ENCODE data around the gene DNM1L.

Gene DNM1L

GRCh38 chr12:32679091-32679919 is at the start of gene DNM1L:
TSS of gene DNM1L (plus strand) at chr12:32679301. CDS start at chr12:32679364, 63 bp downstream.
- DNase-seq (ENCODE audit: low spot score): peak; percentile 92

- DNase-seq (ENCODE audit: low spot score): no peak
Measured at GRCh38 chr12:32641287-32641901, 37.7 kb upstream of the DNM1L start.

- DNase-seq (ENCODE audit: low spot score): no peak
Measured at GRCh38 chr12:32644431-32644830, 34.7 kb upstream of the DNM1L start.

- no peak for DNase-seq (ENCODE audit: low spot score)
Measured at GRCh38 chr12:32647275-32647674, 31.8 kb upstream of the DNM1L start.

- no peak for DNase-seq (ENCODE audit: low spot score)
Measured at GRCh38 chr12:32650508-32650907, 28.6 kb upstream of the DNM1L start.

- no peak for DNase-seq (ENCODE audit: low spot score)
Measured at GRCh38 chr12:32651151-32651955, 27.7 kb upstream of the DNM1L start.

GRCh38 chr12:32651956-32652210 is 27.2 kb upstream of the DNM1L start:
- DNase-seq (ENCODE audit: low spot score): no peak

- no peak for DNase-seq (ENCODE audit: low spot score)
Measured at GRCh38 chr12:32659908-32660440, 19.1 kb upstream of the DNM1L start.

- no peak for DNase-seq (ENCODE audit: low spot score)
Measured at GRCh38 chr12:32661706-32662105, 17.4 kb upstream of the DNM1L start.

- DNase-seq (ENCODE audit: low spot score): no peak
Measured at GRCh38 chr12:32662665-32663064, 16.4 kb upstream of the DNM1L start.

- DNase-seq (ENCODE audit: low spot score): no peak
Measured at GRCh38 chr12:32666018-32666417, 13.1 kb upstream of the DNM1L start.

- no peak for DNase-seq (ENCODE audit: low spot score)
Measured at GRCh38 chr12:32669584-32669983, 9.5 kb upstream of the DNM1L start.

GRCh38 chr12:32671930-32672780 is 6.9 kb upstream of the DNM1L start:
- DNase-seq (ENCODE audit: low spot score): no peak

GRCh38 chr12:32679920-32680237 is 778 bp downstream of the DNM1L start:
- no peak for DNase-seq (ENCODE audit: low spot score)

GRCh38 chr12:32680787-32681186 is 1.7 kb downstream of the DNM1L start:
- no peak for DNase-seq (ENCODE audit: low spot score)

GRCh38 chr12:32681272-32681671 is 2.2 kb downstream of the DNM1L start:
- no peak for DNase-seq (ENCODE audit: low spot score)

- DNase-seq (ENCODE audit: low spot score): no peak
Measured at GRCh38 chr12:32686340-32686739, 7.2 kb downstream of the DNM1L start.

GRCh38 chr12:32688786-32689185 is 9.7 kb downstream of the DNM1L start:
- no peak for DNase-seq (ENCODE audit: low spot score)

- DNase-seq (ENCODE audit: low spot score): no peak
Measured at GRCh38 chr12:32690927-32691326, 11.8 kb downstream of the DNM1L start.

GRCh38 chr12:32692358-32692757 is 13.3 kb downstream of the DNM1L start:
- DNase-seq (ENCODE audit: low spot score): no peak

GRCh38 chr12:32693036-32693435 is 13.9 kb downstream of the DNM1L start:
- DNase-seq (ENCODE audit: low spot score): no peak

- DNase-seq (ENCODE audit: low spot score): no peak
Measured at GRCh38 chr12:32695787-32696186, 16.7 kb downstream of the DNM1L start.
